Subcutaneous abdominal adipose tissue (tissue), 5 donors: ENCODE results near the gene SIK3.

Experiments
- H3K27ac ChIP-seq: one replicate; pipeline ENCODE4 v1.7.0; 2013; ENCODE audit warnings: low read depth, mild to moderate bottlenecking, inconsistent platforms, low read length, moderate library complexity
- H3K27me3 ChIP-seq, 5 donors: one replicate each; pipeline ENCODE4 v1.7.0; 2013; ENCODE audit warnings: low read length in 5 of 5, inconsistent platforms in 1 of 5; ENCODE audit not compliant: control insufficient read depth in 5 of 5, insufficient read depth in 4 of 5
- H3K36me3 ChIP-seq, 5 donors: one replicate each; pipeline ENCODE4 v1.7.0; 2013; ENCODE audit warnings: low read length in 5 of 5; ENCODE audit not compliant: control insufficient read depth in 5 of 5, insufficient read depth in 5 of 5
- H3K4me1 ChIP-seq, 5 donors: one replicate each; pipeline ENCODE4 v1.7.0; 2013; ENCODE audit warnings: low read length in 5 of 5, mild to moderate bottlenecking in 3 of 5, moderate library complexity in 1 of 5; ENCODE audit not compliant: control insufficient read depth in 5 of 5, insufficient read depth in 5 of 5
- H3K4me3 ChIP-seq, 5 donors: one replicate each; pipeline ENCODE4 v1.7.0; 2013; ENCODE audit warnings: low read length in 5 of 5, low read depth in 1 of 5
- H3K9ac ChIP-seq, 5 donors: one replicate each; pipeline ENCODE4 v1.7.0; 2013; ENCODE audit warnings: low read length in 5 of 5, mild to moderate bottlenecking in 4 of 5, moderate library complexity in 3 of 5
- H3K9me3 ChIP-seq, 5 donors: one replicate each; pipeline ENCODE4 v1.7.0; 2013; ENCODE audit warnings: low read length in 5 of 5; ENCODE audit not compliant: control insufficient read depth in 5 of 5
- donor health status: healthy.
- donor health status: healthy.
- donor health status: healthy.
- donor health status: healthy.
- donor health status: healthy.

The SIK3 gene

GRCh38 chr11:116868066-116868465, 230.2 kb downstream of the SIK3 start:
- no peak overlapping the region for H3K4me3 ChIP-seq
- H3K27ac ChIP-seq: peak overlapping the region; percentile 76
- H3K9me3 ChIP-seq: no peaks in the 10 kb centered on the region
- peaks cover 20 to 92% (median 62%) of the 10 kb centered on the region in 5 donors for H3K36me3 ChIP-seq
- peaks cover 4 to 45% (median 32%) of the 10 kb centered on the region in 5 donors for H3K4me1 ChIP-seq
- H3K9ac ChIP-seq: no peak overlapping the region
- no peaks in the 10 kb centered on the region for H3K27me3 ChIP-seq

GRCh38 chr11:116867619-116868018, 230.6 kb downstream of the SIK3 start:
- no peaks in the 10 kb centered on the region for H3K27me3 ChIP-seq
- H3K36me3 ChIP-seq: peaks cover 17 to 92% (median 59%) of the 10 kb centered on the region in 5 donors
- H3K4me1 ChIP-seq: peaks cover 4 to 45% (median 32%) of the 10 kb centered on the region in 5 donors
- no peak overlapping the region for H3K9ac ChIP-seq
- H3K27ac ChIP-seq: peak overlapping the region; percentile 76
- no peak overlapping the region for H3K4me3 ChIP-seq
- no peaks in the 10 kb centered on the region for H3K9me3 ChIP-seq

- Histone ChIP-seq H3K9me3 (no peaks in the 10 kb centered on the region), H3K36me3 (peaks cover 15 to 92% (median 66%) of the 10 kb centered on the region in 5 donors), H3K9ac (no peak overlapping the region), H3K4me3 (no peak overlapping the region), H3K27me3 (no peaks in the 10 kb centered on the region), H3K27ac (peak overlapping the region; percentile 76), H3K4me1 (peaks cover 4 to 45% (median 32%) of the 10 kb centered on the region in 5 donors)
Observed at GRCh38 chr11:116866804-116867455, 231.3 kb downstream of the SIK3 start.

GRCh38 chr11:116865696-116866095, 232.5 kb downstream of the SIK3 start:
- Histone ChIP-seq H3K36me3 (peaks cover 21 to 92% (median 68%) of the 10 kb centered on the region in 5 donors), H3K4me1 (peaks cover 0 to 41% (median 28%) of the 10 kb centered on the region in 5 donors), H3K27ac (peak overlapping the region; percentile 76), H3K9me3 (no peaks in the 10 kb centered on the region), H3K27me3 (no peaks in the 10 kb centered on the region), H3K9ac (peak overlapping the region in 1 of 5 donors; percentile 48), H3K4me3 (no peak overlapping the region)

GRCh38 chr11:116864531-116864930, 233.7 kb downstream of the SIK3 start:
- Histone ChIP-seq H3K36me3 (peaks cover 18 to 86% (median 63%) of the 10 kb centered on the region in 5 donors), H3K27ac (no peak overlapping the region), H3K4me1 (peaks cover 0 to 41% (median 28%) of the 10 kb centered on the region in 5 donors), H3K9me3 (no peaks in the 10 kb centered on the region), H3K27me3 (no peaks in the 10 kb centered on the region), H3K4me3 (no peak overlapping the region), H3K9ac (no peak overlapping the region)

GRCh38 chr11:116862951-116863350, 235.3 kb downstream of the SIK3 start:
- Histone ChIP-seq H3K4me1 (peaks cover 0 to 35% (median 22%) of the 10 kb centered on the region in 5 donors), H3K27ac (no peak overlapping the region), H3K9ac (no peak overlapping the region), H3K36me3 (peaks cover 13 to 90% (median 70%) of the 10 kb centered on the region in 5 donors), H3K4me3 (no peak overlapping the region), H3K9me3 (no peaks in the 10 kb centered on the region), H3K27me3 (no peaks in the 10 kb centered on the region)

GRCh38 chr11:116862185-116862584, 236.0 kb downstream of the SIK3 start:
- Histone ChIP-seq H3K27ac (no peak overlapping the region), H3K4me3 (no peak overlapping the region), H3K9me3 (no peaks in the 10 kb centered on the region), H3K27me3 (no peaks in the 10 kb centered on the region), H3K36me3 (peaks cover 13 to 90% (median 70%) of the 10 kb centered on the region in 5 donors), H3K9ac (no peak overlapping the region), H3K4me1 (peaks cover 0 to 35% (median 15%) of the 10 kb centered on the region in 5 donors)

- Histone ChIP-seq H3K27me3 (no peaks in the 10 kb centered on the region), H3K27ac (no peak overlapping the region), H3K4me1 (peaks cover 0 to 38% (median 17%) of the 10 kb centered on the region in 5 donors), H3K36me3 (peaks cover 13 to 84% (median 73%) of the 10 kb centered on the region in 5 donors), H3K9me3 (no peaks in the 10 kb centered on the region), H3K9ac (no peak overlapping the region), H3K4me3 (no peak overlapping the region)
Observed at GRCh38 chr11:116861539-116861938, 236.7 kb downstream of the SIK3 start.

GRCh38 chr11:116860303-116860702, 237.9 kb downstream of the SIK3 start:
- H3K9ac ChIP-seq: no peak overlapping the region
- H3K36me3 ChIP-seq: peaks cover 13 to 77% (median 73%) of the 10 kb centered on the region in 5 donors
- H3K27me3 ChIP-seq: no peaks in the 10 kb centered on the region
- H3K4me1 ChIP-seq: peaks cover 0 to 35% (median 12%) of the 10 kb centered on the region in 5 donors
- no peaks in the 10 kb centered on the region for H3K9me3 ChIP-seq
- H3K4me3 ChIP-seq: no peak overlapping the region
- H3K27ac ChIP-seq: no peak overlapping the region

- no peaks in the 10 kb centered on the region for H3K9me3 ChIP-seq
- H3K4me1 ChIP-seq: peaks cover 0 to 24% (median 15%) of the 10 kb centered on the region in 5 donors
- no peak overlapping the region for H3K9ac ChIP-seq
- no peak overlapping the region for H3K27ac ChIP-seq
- no peak overlapping the region for H3K4me3 ChIP-seq
- H3K27me3 ChIP-seq: no peaks in the 10 kb centered on the region
- peaks cover 16 to 73% (median 67%) of the 10 kb centered on the region in 5 donors for H3K36me3 ChIP-seq
Observed at GRCh38 chr11:116859175-116859574, 239.1 kb downstream of the SIK3 start.
